ENCODE results near the gene HELZ2. TPM values are rescaled to one million over a fixed set of nuclear protein-coding genes. Genes with fewer than 3 reads are reported as not detected.
A peak's percentile ranks its signal among the peaks of the same experiment; 100 is the strongest.

HELZ2 gene, protein sequence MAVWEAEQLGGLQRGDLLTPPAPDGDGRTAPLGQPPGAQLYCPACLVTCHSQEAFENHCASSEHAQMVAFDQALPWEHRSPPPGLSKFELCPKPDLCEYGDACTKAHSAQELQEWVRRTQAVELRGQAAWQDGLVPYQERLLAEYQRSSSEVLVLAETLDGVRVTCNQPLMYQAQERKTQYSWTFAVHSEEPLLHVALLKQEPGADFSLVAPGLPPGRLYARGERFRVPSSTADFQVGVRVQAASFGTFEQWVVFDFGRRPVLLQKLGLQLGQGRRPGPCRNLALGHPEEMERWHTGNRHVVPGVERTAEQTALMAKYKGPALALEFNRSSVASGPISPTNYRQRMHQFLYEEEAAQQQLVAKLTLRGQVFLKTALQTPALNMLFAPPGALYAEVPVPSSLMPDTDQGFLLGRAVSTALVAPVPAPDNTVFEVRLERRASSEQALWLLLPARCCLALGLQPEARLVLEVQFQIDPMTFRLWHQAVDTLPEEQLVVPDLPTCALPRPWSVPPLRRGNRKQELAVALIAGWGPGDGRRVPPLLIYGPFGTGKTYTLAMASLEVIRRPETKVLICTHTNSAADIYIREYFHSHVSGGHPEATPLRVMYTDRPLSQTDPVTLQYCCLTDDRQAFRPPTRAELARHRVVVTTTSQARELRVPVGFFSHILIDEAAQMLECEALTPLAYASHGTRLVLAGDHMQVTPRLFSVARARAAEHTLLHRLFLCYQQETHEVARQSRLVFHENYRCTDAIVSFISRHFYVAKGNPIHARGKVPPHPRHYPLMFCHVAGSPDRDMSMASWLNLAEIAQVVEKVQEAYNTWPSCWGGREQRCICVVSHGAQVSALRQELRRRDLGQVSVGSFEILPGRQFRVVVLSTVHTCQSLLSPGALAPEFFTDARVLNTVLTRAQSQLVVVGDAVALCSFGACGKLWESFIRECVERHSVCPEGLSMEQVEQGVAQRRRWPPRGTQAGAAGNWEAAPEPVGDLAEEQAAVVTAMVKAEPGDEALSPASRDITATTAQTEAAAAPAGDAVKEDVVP (N-terminal part only)
- total RNA-seq (10 to 100 TPM in 6 of 7 donors, 1 to 10 TPM in 1; 9.4 to 19.6 (median 17.6) TPM), polyA plus RNA-seq (10 to 100 TPM in 1 of 2 donors, 1 to 10 TPM in 1; 1.8 to 10.5 TPM)
- long read RNA-seq, donor 1, transcript HELZ2-201 (4 exons, 1,827 nt) = major isoform, 5 of 6 reads
- long read RNA-seq, donor 1, partial matches to known transcripts = 0 of 6 reads
- long read RNA-seq, donor 1, other reads (novel, unspliced or antisense) = 0 of 6 reads
- long read RNA-seq, donor 2 = 0 reads
- long read RNA-seq, donor 3, partial matches to known transcripts = 0 of 2 reads
- long read RNA-seq, donor 3, other reads (novel, unspliced or antisense) = 0 of 2 reads

GRCh38 chr20:63574156-63574828 is at the start of gene HELZ2:
TSS of gene HELZ2 (minus strand) at chr20:63574239. CDS start at chr20:63572385, 1,854 bp downstream.
- DNase-seq = peak; percentile 74 to 84 (median 82)
- H3K4me1 ChIP-seq (ENCODE audit: insufficient read depth) = peaks cover 5% of the 10 kb centered on the region
- no peaks in the 10 kb centered on the region for H3K27me3 ChIP-seq
- H3K9me3 ChIP-seq = no peaks in the 10 kb centered on the region
- TF ChIP-seq, protein P1, sequence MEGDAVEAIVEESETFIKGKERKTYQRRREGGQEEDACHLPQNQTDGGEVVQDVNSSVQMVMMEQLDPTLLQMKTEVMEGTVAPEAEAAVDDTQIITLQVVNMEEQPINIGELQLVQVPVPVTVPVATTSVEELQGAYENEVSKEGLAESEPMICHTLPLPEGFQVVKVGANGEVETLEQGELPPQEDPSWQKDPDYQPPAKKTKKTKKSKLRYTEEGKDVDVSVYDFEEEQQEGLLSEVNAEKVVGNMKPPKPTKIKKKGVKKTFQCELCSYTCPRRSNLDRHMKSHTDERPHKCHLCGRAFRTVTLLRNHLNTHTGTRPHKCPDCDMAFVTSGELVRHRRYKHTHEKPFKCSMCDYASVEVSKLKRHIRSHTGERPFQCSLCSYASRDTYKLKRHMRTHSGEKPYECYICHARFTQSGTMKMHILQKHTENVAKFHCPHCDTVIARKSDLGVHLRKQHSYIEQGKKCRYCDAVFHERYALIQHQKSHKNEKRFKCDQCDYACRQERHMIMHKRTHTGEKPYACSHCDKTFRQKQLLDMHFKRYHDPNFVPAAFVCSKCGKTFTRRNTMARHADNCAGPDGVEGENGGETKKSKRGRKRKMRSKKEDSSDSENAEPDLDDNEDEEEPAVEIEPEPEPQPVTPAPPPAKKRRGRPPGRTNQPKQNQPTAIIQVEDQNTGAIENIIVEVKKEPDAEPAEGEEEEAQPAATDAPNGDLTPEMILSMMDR (IDR thresholded peaks at IDR 0.05) = no peak
- TF ChIP-seq POLR2A (IDR thresholded peaks at IDR 0.05) (no peak), EP300 (IDR thresholded peaks at IDR 0.05) (no peak)
- peak within 1 kb of the TSS in 1 of 2 donors; percentile 36 for H3K27ac ChIP-seq
- peak within 1 kb of the TSS; percentile 83 for H3K4me3 ChIP-seq
- intact Hi-C loops (cut with DNase I) = no loop called here
- WGBS, 3 donors = 7 to 17% (median 14%) methylated on average over 17 to 40 of the region's 40 CpGs
- H3K36me3 ChIP-seq = no peaks in the 10 kb centered on the region

DNA sequence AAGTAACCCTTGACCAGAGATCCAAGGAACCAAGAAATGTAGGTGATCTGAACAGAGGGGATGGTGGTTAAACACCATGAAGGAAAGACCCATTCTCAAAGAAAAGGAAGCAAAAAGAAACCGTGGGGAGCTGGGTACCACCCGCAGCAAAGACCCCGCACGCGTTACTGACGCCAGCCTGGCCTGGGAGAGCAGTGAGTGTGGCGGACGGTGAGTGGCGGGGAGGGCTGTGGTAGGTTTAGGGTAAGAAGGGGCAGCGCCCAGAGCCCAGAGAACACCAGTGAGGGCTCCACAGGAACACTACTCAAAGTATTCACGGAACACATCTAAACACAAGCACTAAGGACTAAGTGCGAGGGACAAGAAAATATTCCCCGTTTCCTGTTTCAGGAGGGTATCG is 48.7 kb upstream of the HELZ2 start:
- H3K4me3 ChIP-seq = no peak overlapping the region
- DNase-seq = no peak
- WGBS, 3 donors = 96 to 97% (median 96%) methylated on average over 14 of the region's 14 CpGs
- TF ChIP-seq EP300 (IDR thresholded peaks at IDR 0.05) = no peak
- TF ChIP-seq, protein P1 (IDR thresholded peaks at IDR 0.05) = no peak
- no peak for TF ChIP-seq POLR2A (IDR thresholded peaks at IDR 0.05)
- no peaks in the 10 kb centered on the region for H3K9me3 ChIP-seq
- no peaks in the 10 kb centered on the region for H3K27me3 ChIP-seq
- H3K4me1 ChIP-seq (ENCODE audit: insufficient read depth) = peaks cover 3% of the 10 kb centered on the region
- H3K36me3 ChIP-seq = no peaks in the 10 kb centered on the region
- intact Hi-C loops (cut with DNase I) = no loop called here
- no peak overlapping the region for H3K27ac ChIP-seq

DNA sequence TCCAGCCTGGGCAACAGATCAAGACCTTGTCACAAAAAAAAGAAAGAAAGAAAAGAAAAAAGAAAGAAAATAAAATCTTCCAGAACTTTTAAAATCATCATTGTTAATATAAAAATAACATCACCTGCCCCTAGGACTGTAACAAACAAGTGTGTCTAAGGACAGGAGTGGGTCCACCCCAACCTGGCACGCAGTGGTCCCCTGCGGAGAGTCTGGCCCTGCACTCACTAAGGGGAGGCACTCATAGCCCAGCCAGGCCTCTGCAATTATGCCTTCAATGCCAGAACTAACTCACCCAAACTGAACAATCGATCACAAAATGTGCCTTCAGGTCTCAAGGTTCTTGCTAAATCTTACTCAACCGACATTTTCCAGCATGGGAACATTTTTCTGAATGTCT is 48.1 kb upstream of the HELZ2 start:
- DNase-seq = no peak
- no peak overlapping the region for H3K4me3 ChIP-seq
- 89 to 91% (median 91%) methylated on average over 4 of the region's 4 CpGs for WGBS, 3 donors
- no peaks in the 10 kb centered on the region for H3K9me3 ChIP-seq
- intact Hi-C loops (cut with DNase I) = no loop called here
- H3K27me3 ChIP-seq = no peaks in the 10 kb centered on the region
- no peak overlapping the region for H3K27ac ChIP-seq
- H3K4me1 ChIP-seq (ENCODE audit: insufficient read depth) = peaks cover 3% of the 10 kb centered on the region
- TF ChIP-seq EP300 (IDR thresholded peaks at IDR 0.05) = no peak
- TF ChIP-seq POLR2A (IDR thresholded peaks at IDR 0.05) = no peak
- TF ChIP-seq, protein P1 (IDR thresholded peaks at IDR 0.05) = no peak
- no peaks in the 10 kb centered on the region for H3K36me3 ChIP-seq
